Activated CD8-positive, alpha-beta T cell treated with anti-CD3 and anti-CD28 coated beads for 36 hours (primary cell): ENCODE results near the gene FSIP1. TPM values are rescaled to one million over a fixed set of nuclear protein-coding genes. Genes with fewer than 3 reads are reported as not detected.

ENCODE experiments used
- ATAC-seq: fragments of 200-7000 bp; cut with Tn5 transposase; one replicate; pipeline ENCODE4 v1.10.0; 2021; ENCODE audit warnings: mild to moderate bottlenecking, moderate library complexity
- CTCF ChIA-PET: fragments of 350-600 bp; sonication (Branson Sonifier 250); formaldehyde crosslinking; loops from one replicate; lab custom pipeline; 2021; ENCODE audit warnings: antibody characterized with exemption; lab: Charles Lee
- POLR2A ChIA-PET: fragments of 350-600 bp; sonication (Branson Sonifier 250); formaldehyde crosslinking; loops from one replicate; lab custom pipeline; 2021; ENCODE audit warnings: antibody characterized with exemption; lab: Charles Lee
- DNase-seq: peaks from one replicate; pipeline ENCODE4 v3.0.0-alpha.2; 2020
- H3K27ac Mint-ChIP-seq: one replicate; pipeline ENCODE4 v1.8.0; 2021; ENCODE audit warnings: mild to moderate bottlenecking, mixed read lengths
- H3K27me3 Mint-ChIP-seq: one replicate; pipeline ENCODE4 v1.8.0; 2021; ENCODE audit warnings: mixed read lengths
- H3K36me3 Mint-ChIP-seq: one replicate; pipeline ENCODE4 v1.8.0; 2021; ENCODE audit warnings: low read depth, mixed read lengths
- H3K4me1 Mint-ChIP-seq: one replicate; pipeline ENCODE4 v1.8.0; 2021; ENCODE audit warnings: low read depth, mixed read lengths
- H3K4me3 Mint-ChIP-seq: one replicate; pipeline ENCODE4 v1.8.0; 2021; ENCODE audit warnings: mild to moderate bottlenecking, moderate library complexity, mixed read lengths
- H3K9me3 Mint-ChIP-seq: one replicate; pipeline ENCODE4 v1.8.0; 2021; ENCODE audit warnings: mixed read lengths
- CTCF ChIP-seq: fragments of 200-600 bp; IDR thresholded peaks from one replicate; pipeline ENCODE4 v1.8.0; 2022; ENCODE audit warnings: antibody characterized with exemption, mild to moderate bottlenecking
- intact Hi-C: fragments of 100-400 bp; cut with micrococcal nuclease; formaldehyde crosslinking; loops from one replicate; pipeline ENCODE4 v1.10.0; 2022
- total RNA-seq, 2 experiments: library from RNA; stranded (reverse); gene quantifications; one replicate each; pipeline ENCODE4 v1.2.3, GENCODE V29; 2021

Gene FSIP1
- total RNA-seq, 2 experiments from 2014 or later: 0.36 to 0.43 TPM

DNA sequence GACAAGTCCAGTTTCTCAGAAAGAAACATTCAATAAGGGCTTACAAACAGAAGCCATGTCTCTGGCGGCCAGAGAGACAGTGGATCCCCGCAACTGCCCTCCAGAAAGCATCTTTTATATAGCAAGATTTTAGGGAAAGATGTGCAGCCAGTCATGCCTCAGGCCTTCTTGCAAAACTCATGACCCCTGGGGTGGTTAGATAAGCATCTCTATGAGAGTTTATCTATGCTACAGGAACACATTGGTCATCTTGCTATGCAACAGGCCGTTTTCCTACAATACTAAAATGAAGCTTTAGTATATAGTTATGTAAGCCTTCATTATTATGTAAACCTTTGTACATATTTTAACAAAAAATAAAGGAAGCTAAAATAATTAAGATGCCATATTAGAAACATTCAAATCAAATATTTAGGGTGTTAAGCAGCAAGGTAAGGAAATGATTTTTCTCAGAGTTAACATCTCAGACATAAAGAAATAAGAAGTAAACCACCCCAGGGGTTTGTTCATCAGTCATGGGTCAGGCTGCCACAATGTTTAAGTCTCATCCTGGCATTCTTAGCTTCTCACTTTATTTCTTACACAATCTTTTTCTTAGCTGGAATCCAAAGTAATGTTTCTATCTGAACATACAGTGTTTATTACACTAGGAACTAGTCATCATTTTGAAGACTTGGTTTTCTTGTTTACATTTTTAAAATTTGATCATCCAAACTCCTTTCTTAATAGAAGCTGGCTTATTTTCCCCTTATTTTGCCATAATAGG, 6.3 kb upstream of the FSIP1 start:
- Mint-ChIP-seq H3K27ac (no peak overlapping the region), H3K4me3 (no peak overlapping the region)
- no peak for ATAC-seq

DNA sequence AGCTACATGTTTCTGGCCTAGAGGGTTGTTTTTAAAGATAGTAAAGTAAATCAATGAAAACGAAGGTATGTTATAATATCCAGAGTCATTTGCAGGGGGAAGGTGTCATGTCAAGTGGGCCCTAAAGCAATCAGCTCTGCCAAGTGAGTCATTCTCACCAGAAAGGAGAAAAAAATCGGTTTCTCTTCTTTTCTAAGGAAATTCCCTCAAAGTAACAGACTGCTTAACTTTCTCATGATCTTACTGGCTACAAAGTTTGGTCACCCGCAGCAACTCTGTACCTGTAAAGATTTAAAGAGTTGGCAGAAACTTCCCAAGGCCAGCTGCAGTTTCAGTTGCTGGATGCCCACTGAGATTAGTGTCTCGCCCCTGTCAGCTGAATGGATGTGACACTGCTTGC, 5.5 kb upstream of the FSIP1 start:
- POLR2A ChIA-PET: interaction anchor here (1.2 kb wide), 1 partner anchor 10 kb away, joined by 3 read pairs; no protein-coding TSS in a partner anchor
- CTCF ChIA-PET: interaction anchor here (0.6 to 3.3 kb wide), 14 partner anchors 9 to 491 kb away, joined by 3 to 18 read pairs (median 3); no protein-coding TSS in a partner anchor
- H3K36me3 Mint-ChIP-seq: peaks cover 3% of the 10 kb centered on the region
- ATAC-seq (peak; percentile 78), DNase-seq (peak; percentile 27)
- peaks cover 3% of the 10 kb centered on the region for H3K27me3 Mint-ChIP-seq
- peaks cover 46% of the 10 kb centered on the region for H3K4me1 Mint-ChIP-seq
- H3K9me3 Mint-ChIP-seq: no peaks in the 10 kb centered on the region
- peak overlapping the region; percentile 49 for H3K27ac Mint-ChIP-seq
- H3K4me3 Mint-ChIP-seq: no peak overlapping the region
- intact Hi-C loops: loop anchor here (5.0 to 10.0 kb wide), 2 partner anchors 84 to 247 kb away; partner anchors contain the start of gene SRP14
- no peak for TF ChIP-seq CTCF

More for the DNA sequence above, 6.3 kb upstream of the FSIP1 start:
- Mint-ChIP-seq H3K36me3 (peaks cover 3% of the 10 kb centered on the region), H3K27me3 (peaks cover 4% of the 10 kb centered on the region), H3K4me1 (peaks cover 41% of the 10 kb centered on the region), H3K9me3 (no peaks in the 10 kb centered on the region)
- no peak for DNase-seq
- POLR2A ChIA-PET: no interaction called here
- CTCF ChIA-PET: interaction anchor here (0.7 to 3.3 kb wide), 13 partner anchors 8 to 490 kb away, joined by 3 to 18 read pairs (median 4); no protein-coding TSS in a partner anchor
- intact Hi-C loops: loop anchor here (5.0 to 10.0 kb wide), 2 partner anchors 83 to 246 kb away; partner anchors contain the start of gene SRP14
- no peak for TF ChIP-seq CTCF

- no peak for TF ChIP-seq CTCF
- Mint-ChIP-seq H3K9me3 (no peaks in the 10 kb centered on the region), H3K27ac (no peak overlapping the region), H3K36me3 (peaks cover 3% of the 10 kb centered on the region), H3K4me3 (no peak overlapping the region), H3K4me1 (peaks cover 46% of the 10 kb centered on the region), H3K27me3 (no peaks in the 10 kb centered on the region)
- CTCF ChIA-PET: interaction anchor here (0.6 to 3.3 kb wide), 8 partner anchors 11 to 258 kb away, joined by 3 to 18 read pairs (median 4); no protein-coding TSS in a partner anchor
- no peak for DNase-seq
- POLR2A ChIA-PET: interaction anchor here (1.2 kb wide), 1 partner anchor 10 kb away, joined by 3 read pairs; no protein-coding TSS in a partner anchor
- intact Hi-C loops: loop anchor here (5.0 to 10.0 kb wide), 2 partner anchors 85 to 247 kb away; partner anchors contain the start of gene SRP14
- no peak for ATAC-seq
Observed at GRCh38 chr15:39787479-39787878, 4.8 kb upstream of the FSIP1 start.

- DNase-seq: peak; percentile 26
- Mint-ChIP-seq H3K36me3 (peaks cover 3% of the 10 kb centered on the region), H3K27me3 (no peaks in the 10 kb centered on the region), H3K9me3 (no peaks in the 10 kb centered on the region), H3K27ac (no peak overlapping the region), H3K4me3 (no peak overlapping the region), H3K4me1 (peaks cover 52% of the 10 kb centered on the region)
- intact Hi-C loops: loop anchor here (5.0 to 10.0 kb wide), 2 partner anchors 86 to 248 kb away; partner anchors contain the start of gene SRP14
- ChIA-PET POLR2A (interaction anchor here (1.2 kb wide), 1 partner anchor 9 kb away, joined by 3 read pairs; no protein-coding TSS in a partner anchor), CTCF (interaction anchor here (1.0 to 3.3 kb wide), 4 partner anchors 88 to 356 kb away, joined by 3 to 18 read pairs (median 6); no protein-coding TSS in a partner anchor)
- peak; percentile 42 for TF ChIP-seq CTCF
- ATAC-seq: no peak
Observed at GRCh38 chr15:39786447-39787056, 3.9 kb upstream of the FSIP1 start.
